ENCODE measurements around the gene EARS2.

DNA sequence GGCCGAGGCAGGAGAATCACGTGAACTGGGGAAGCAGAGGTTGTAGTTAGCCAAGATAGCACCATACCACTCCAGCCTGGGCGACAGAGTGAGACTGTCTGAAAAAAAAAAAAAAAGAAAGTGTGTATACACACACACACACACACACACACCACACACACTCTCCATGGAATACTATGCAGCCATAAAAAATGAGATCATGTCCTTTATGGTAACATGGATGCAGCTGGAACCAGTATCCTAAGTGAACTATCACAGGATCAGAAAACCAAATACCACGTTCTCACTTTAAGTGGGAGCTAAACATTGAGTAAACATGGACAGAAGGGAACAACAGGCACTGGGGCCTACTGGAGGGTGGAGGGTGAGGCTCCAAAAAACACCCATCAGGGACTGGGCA is 22.2 kb upstream of the EARS2 start:
- TF ChIP-seq, protein P1, sequence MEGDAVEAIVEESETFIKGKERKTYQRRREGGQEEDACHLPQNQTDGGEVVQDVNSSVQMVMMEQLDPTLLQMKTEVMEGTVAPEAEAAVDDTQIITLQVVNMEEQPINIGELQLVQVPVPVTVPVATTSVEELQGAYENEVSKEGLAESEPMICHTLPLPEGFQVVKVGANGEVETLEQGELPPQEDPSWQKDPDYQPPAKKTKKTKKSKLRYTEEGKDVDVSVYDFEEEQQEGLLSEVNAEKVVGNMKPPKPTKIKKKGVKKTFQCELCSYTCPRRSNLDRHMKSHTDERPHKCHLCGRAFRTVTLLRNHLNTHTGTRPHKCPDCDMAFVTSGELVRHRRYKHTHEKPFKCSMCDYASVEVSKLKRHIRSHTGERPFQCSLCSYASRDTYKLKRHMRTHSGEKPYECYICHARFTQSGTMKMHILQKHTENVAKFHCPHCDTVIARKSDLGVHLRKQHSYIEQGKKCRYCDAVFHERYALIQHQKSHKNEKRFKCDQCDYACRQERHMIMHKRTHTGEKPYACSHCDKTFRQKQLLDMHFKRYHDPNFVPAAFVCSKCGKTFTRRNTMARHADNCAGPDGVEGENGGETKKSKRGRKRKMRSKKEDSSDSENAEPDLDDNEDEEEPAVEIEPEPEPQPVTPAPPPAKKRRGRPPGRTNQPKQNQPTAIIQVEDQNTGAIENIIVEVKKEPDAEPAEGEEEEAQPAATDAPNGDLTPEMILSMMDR (IDR thresholded peaks at IDR 0.05): no peak
- TF ChIP-seq EZH2 (IDR thresholded peaks at IDR 0.05): no peak
